HG03442 (cell line): ENCODE data around the gene NMT2.

Source experiments
- ATAC-seq: cut with Tn5 transposase; IDR thresholded peaks from one replicate; pipeline ENCODE4 v1.9.1; 2021; ENCODE audit warnings: mild to moderate bottlenecking, moderate library complexity; ENCODE audit not compliant: unreplicated experiment

The NMT2 gene

GRCh38 chr10:15146366-15146765 is 22.1 kb downstream of the NMT2 start:
- no peak for ATAC-seq

GRCh38 chr10:15144788-15145187 is 23.7 kb downstream of the NMT2 start:
- ATAC-seq = no peak

DNA sequence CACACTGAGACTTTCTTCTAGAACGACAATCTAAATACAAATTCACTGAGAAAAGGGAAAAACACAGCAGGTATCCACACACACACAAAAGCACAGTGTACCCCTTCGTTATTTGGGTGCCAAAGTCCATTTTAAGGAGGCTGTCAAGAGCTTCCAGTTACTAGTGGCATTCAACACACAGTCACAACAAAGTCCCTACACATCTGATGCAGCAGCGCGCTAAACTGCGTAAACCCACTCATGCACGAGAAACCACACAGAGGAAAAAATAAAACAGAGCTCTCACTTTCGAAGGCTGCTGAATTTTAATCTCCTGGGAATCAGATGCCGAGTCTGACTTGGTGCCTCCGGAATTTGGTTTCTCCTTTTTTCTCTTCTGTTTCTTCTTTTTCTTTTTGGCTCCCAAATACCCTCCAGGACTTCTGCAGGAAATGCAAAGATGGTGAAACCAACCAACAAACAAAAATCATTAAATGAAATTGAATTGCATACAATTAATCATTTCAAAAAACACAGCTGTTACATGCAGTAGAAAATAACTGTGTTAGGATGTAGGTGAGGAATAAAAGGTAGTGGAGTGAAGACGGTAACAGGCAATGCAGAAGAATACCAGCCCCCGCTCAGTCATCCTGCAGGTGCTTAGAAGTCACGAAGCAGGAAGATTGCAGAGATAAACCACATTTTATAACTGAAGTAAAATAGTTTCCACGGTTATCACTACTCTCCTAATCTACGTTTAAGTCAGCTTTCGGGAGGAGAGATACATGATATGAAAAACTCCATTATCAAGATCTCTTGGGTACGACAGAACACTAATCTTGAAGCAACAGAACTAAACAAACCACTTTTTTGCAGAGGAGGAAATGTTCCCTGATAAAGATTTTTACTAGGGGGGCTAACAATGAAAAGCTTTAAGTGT is 27.1 kb downstream of the NMT2 start:
- ATAC-seq = peak; percentile 94

DNA sequence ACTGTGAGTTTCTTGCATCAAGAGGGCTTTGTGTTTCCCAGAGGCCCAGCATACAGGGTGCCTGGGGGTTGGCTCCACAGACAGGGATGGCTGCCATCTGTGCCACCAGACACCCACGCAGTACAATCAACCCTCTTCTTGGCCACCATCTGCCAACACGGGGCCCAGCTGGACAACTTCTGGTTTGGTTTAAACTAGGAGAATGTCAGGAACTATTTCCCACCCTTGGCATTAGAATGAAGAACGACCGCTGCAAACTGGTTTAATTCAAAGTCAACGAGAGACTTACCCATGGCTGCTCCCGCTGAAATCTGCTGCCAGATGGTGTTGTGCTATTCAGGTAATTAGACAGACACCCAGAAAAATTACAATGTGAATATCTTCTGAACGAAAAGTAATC is 27.8 kb downstream of the NMT2 start:
- no peak for ATAC-seq

DNA sequence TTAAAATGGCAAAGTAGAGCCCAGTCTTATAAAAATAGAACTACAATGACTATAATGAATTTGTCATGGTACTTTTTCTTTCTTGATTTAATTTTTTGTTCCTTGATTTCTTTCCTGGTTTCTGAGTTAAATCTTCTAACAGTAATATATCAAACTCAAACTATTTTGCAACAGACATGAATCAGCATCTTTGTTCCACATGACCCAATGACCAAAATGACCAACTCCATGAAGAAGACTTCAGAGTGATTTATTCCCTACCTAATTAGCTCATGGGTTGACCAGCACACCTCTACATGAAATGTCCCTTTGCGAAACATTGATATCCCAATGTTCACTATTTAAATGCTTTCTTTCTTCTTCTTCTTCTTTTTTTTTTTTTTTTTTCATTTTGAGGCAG is 30.9 kb downstream of the NMT2 start:
- no peak for ATAC-seq

DNA sequence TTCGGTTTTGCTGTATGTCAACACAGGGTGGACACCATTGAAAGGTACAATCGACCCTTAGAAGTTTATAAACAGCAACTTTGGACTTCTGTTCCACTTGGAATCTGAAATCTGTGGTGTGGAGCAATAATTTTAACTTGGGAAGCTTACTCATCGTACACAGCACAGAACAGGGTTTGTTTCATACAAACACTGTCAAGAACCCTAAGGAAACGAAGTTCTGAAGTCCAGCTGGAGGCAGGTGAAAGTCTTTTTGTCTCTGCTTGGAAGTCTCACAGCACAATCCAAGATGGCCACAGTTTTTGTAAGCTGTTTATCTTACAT is 31.5 kb downstream of the NMT2 start:
- ATAC-seq = no peak

GRCh38 chr10:15136129-15137035 is 32.1 kb downstream of the NMT2 start:
- ATAC-seq = no peak

- ATAC-seq = no peak
Measured at GRCh38 chr10:15131330-15131729, 37.2 kb downstream of the NMT2 start.

- ATAC-seq = no peak
Measured at GRCh38 chr10:15124908-15125307, 43.6 kb downstream of the NMT2 start.

- ATAC-seq = no peak
Measured at GRCh38 chr10:15124190-15124589, 44.3 kb downstream of the NMT2 start.

DNA sequence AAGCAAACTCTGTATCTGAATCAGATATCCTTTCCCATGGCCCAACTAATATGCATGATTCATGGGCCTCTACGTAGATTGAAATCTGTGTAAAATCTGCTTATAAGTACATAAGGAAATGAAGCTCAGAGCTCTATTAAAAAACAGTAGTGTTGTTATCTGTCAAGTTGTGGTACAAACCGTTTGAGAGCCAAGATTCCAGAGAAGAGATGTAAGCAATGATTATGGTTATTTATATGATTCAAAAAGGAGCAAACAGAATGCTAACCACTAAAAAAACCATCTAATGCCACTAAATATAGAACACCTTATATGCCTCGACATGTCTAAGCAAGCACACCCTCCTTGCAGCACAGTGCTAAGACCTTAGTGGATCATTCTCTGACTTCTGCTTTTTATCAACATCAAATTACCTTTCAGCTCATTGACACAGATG is 44.7 kb downstream of the NMT2 start:
- no peak for ATAC-seq

- ATAC-seq = peak; percentile 91
Measured at GRCh38 chr10:15122477-15123030, 45.9 kb downstream of the NMT2 start.

GRCh38 chr10:15121707-15122106 is 46.8 kb downstream of the NMT2 start:
- no peak for ATAC-seq

DNA sequence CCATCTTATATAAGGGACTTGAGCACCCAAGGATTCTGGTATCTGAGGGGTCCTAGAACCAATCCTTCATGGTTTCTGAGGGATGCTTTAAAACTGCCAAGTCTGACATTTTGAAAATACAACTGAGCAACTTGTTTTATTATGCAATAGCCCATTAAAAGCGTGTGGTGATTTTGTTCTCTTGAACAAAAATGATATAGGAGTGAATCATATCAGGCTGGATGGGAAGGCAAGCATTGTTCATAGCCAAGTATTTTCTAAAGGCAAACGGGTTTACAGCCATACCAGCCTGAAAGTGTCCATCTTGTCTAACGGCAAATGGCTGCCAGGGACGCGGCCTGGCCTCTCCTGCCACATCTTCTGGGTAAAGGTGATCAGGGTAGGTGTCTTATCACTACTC is 48.0 kb downstream of the NMT2 start:
- no peak for ATAC-seq

GRCh38 chr10:15118615-15119014 is 49.9 kb downstream of the NMT2 start:
- ATAC-seq = no peak

DNA sequence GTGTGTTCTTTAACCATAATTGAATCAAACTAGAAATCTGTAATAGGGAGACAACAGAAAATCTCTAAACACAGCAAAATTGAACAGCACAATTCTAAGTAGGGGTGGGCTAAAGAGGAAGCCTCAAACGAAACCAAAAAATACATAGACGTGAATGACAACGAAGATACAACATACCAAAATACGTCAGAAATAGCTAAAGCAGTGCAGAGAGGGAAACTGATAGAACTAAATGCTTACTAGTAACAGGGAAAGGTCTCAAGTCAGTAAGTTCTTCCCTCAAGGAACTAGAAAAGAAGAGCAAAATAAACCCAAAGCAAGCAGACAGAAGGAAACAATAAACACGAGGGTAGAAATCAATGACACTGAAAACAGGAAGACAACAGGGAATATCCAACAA is 52.3 kb downstream of the NMT2 start:
- ATAC-seq = no peak

- ATAC-seq = no peak
Measured at GRCh38 chr10:15113766-15114165, 54.7 kb downstream of the NMT2 start.

- ATAC-seq = no peak
Measured at GRCh38 chr10:15112657-15113056, 55.8 kb downstream of the NMT2 start.

DNA sequence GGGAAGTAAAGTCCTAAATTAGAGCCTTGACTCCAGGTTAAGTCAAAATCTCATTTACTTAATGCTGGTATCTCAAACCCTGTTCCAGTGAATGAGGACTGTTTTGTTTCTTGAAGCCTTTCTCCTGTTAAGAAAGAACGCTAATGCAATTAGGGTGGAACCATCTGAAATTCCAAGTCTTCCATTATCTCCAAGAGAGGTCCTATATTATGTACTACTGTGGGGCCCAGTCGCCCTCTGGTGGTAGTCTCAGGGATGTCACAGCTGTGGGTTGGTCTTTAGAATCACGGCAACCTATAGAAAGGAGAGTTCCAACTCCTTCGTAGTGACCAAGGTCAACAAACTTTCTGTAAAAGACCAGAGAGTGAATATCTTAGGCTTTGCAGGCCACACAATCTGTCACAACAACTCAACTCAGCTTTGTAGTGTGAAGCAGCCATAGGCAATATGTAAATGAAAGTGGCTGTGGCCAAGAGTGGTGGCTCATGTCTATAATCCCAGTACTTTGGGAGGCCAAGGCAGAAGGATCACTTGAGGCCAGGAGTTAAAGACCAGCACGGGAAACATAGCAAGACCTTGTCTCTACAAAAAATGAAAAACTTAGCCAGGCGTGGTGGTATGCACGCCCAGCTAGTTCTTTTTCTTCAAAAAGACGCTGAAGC is 62.0 kb downstream of the NMT2 start:
- ATAC-seq = peak; percentile 77

GRCh38 chr10:15103513-15103912 is 65.0 kb downstream of the NMT2 start:
- no peak for ATAC-seq

DNA sequence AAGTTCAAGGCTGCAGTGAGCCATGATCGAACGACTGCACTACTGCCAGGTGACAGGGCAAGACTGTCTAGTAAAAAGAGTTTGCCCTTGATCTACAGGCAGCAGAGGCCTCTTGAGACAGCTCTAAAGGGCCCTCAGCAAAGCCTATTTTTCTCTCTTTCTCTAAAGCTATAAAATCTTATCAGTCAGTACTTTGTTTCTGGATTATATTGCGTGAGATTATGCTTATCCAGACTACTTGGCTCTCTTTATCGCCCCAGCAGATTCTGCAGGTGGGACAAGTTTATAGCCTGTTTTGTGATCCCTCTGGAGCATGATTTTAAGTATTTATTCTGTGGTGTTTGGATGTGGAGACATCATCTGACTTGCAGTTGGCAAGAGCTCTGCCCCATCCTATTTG is 68.6 kb downstream of the NMT2 start:
- no peak for ATAC-seq
